K562 (cell line): Measurements from ENCODE around the gene SRBD1. TPM values are rescaled to one million over a fixed set of nuclear protein-coding genes. Genes with fewer than 3 reads are reported as not detected.

Experiments used
- ATAC-seq: fragments of 200-7000 bp; cut with Tn5 transposase; 3 replicates; pipeline ENCODE4 v1.9.1; 2020; ENCODE audit warnings: moderate library complexity
- BruUV-seq: library from RNA; stranded (reverse); fragments of 400-500 nt; replicated peaks from 2 replicates; lab custom pipeline; 2021; lab: Mats Ljungman, UMichigan
- CTCF ChIA-PET: fragments of 300-600 bp; formaldehyde crosslinking; extraction: SDS; loops from one replicate; lab custom pipeline; 2021; ENCODE audit warnings: low intra/inter-chr PET ratio; lab: Yijun Ruan, JAX
- POLR2A ChIA-PET: fragments of 300-600, 350-650 bp; sonication (Branson Sonifier 250); formaldehyde crosslinking; extraction: SDS; loops from one replicate; lab custom pipeline; 2021; ENCODE audit warnings: antibody characterized with exemption, inconsistent platforms; lab: Yijun Ruan, JAX
- DNase-seq, 4 experiments: peaks; one replicate each; pipeline versions ENCODE4 v3.0.0 to v3.0.0-alpha.2; 2011 to 2018; ENCODE audit warnings: low spot score in 3 of 4, mixed read lengths in 3 of 4; ENCODE audit errors: extremely low read depth in 1 of 4
- FAIRE-seq: peaks from 2 replicates; lab custom pipeline; 2011; peaks lifted over from hg19 to GRCh38; lab: Jason Lieb, UNC
- H2AFZ ChIP-seq: 2 replicates; pipeline ENCODE4 v1.6.0; 2011; ENCODE audit warnings: low read depth, low read length, control low read depth, inconsistent platforms
- H3K27ac ChIP-seq: fragments of 200-600 bp; 3 replicates; pipeline ENCODE4 v1.8.0; 2011; ENCODE audit warnings: low read depth, mild to moderate bottlenecking, control low read depth, inconsistent platforms, low read length, moderate library complexity, mixed read lengths; ENCODE audit errors: extremely low read depth
- H3K27me3 ChIP-seq, 2 experiments: fragments of 300-600 bp in 1 of 2; 2 replicates in 1 of 2; 3 replicates in 1 of 2; pipeline versions ENCODE4 v1.6.0 to v1.8.0; 2011; ENCODE audit warnings: inconsistent platforms in 2 of 2, low read length in 2 of 2, mild to moderate bottlenecking in 1 of 2, mixed read lengths in 1 of 2, moderate library complexity in 1 of 2; ENCODE audit not compliant: control insufficient read depth in 2 of 2, insufficient read depth in 2 of 2
- H3K36me3 ChIP-seq: fragments of 300-600 bp; 3 replicates; pipeline ENCODE4 v1.8.0; 2011; ENCODE audit warnings: mild to moderate bottlenecking, low read length, inconsistent platforms; ENCODE audit not compliant: control insufficient read depth, insufficient read depth
- H3K4me1 ChIP-seq, 2 experiments: fragments of 200-600 bp in 1 of 2; replicated peaks in 1 of 2; 2 replicates in 1 of 2; 3 replicates in 1 of 2; pipeline versions ENCODE4 v1.5.1 to v1.8.0; 2011; ENCODE audit warnings: inconsistent platforms in 2 of 2, low read length in 2 of 2, mild to moderate bottlenecking in 1 of 2, mixed read lengths in 1 of 2, moderate library complexity in 1 of 2; ENCODE audit not compliant: control insufficient read depth in 2 of 2, insufficient read depth in 2 of 2
- H3K4me2 ChIP-seq: 2 replicates; pipeline ENCODE4 v1.6.1; 2011; ENCODE audit warnings: low read length, control low read depth, inconsistent platforms, mixed read lengths; ENCODE audit not compliant: insufficient read depth
- H3K4me3 ChIP-seq: fragments of 200-600 bp; sonication (generic), shearing (Covaris generic); 2 replicates; pipeline ENCODE4 v1.5.1; 2016; ENCODE audit warnings: control low read depth, inconsistent platforms
- H3K79me2 ChIP-seq: fragments of 200-600 bp; 3 replicates; pipeline ENCODE4 v1.8.0; 2011; ENCODE audit warnings: low read length, inconsistent platforms; ENCODE audit not compliant: control insufficient read depth, insufficient read depth
- H3K9ac ChIP-seq, 2 experiments: 2 replicates each; pipeline versions ENCODE4 v1.6.0 to v1.6.1; 2011; ENCODE audit warnings: low read depth in 2 of 2, low read length in 2 of 2, control low read depth in 1 of 2, inconsistent platforms in 1 of 2, mild to moderate bottlenecking in 1 of 2, mixed read lengths in 1 of 2; ENCODE audit not compliant: insufficient read depth in 1 of 2
- H3K9me1 ChIP-seq: one replicate; pipeline ENCODE4 v1.6.0; 2011; ENCODE audit warnings: inconsistent platforms, mild to moderate bottlenecking, low read length, moderate library complexity; ENCODE audit not compliant: control insufficient read depth, insufficient read depth
- H3K9me3 ChIP-seq: replicated peaks from 2 replicates; pipeline ENCODE4 v1.5.1; 2011; ENCODE audit warnings: low read depth, low read length, inconsistent platforms; ENCODE audit not compliant: control insufficient read depth, insufficient read depth
- H4K20me1 ChIP-seq: replicated peaks from 2 replicates; pipeline ENCODE4 v1.6.1; 2011; ENCODE audit warnings: low read length, inconsistent platforms, mixed read lengths; ENCODE audit not compliant: control insufficient read depth, insufficient read depth
- BRCA1 ChIP-seq, 2 experiments: fragments of 450-650 bp in 1 of 2; sonication (generic) in 1 of 2; formaldehyde crosslinking in 1 of 2; IDR thresholded peaks; 2 replicates each; pipeline versions ENCODE4 v1.5.0 to v1.6.1; 2017 to 2020; ENCODE audit warnings: mild to moderate bottlenecking in 1 of 2, missing genetic modification reagents in 1 of 2
- CHD1 ChIP-seq: fragments of 200-600 bp; sonication (generic); IDR thresholded peaks from one replicate; pipeline ENCODE4 v1.6.1; 2012; ENCODE audit warnings: mild to moderate bottlenecking, moderate library complexity, low read length, inconsistent platforms
- HDGF ChIP-seq: fragments of 450-650 bp; IDR thresholded peaks from 2 replicates; pipeline ENCODE4 v1.6.1; 2016
- IRF2 ChIP-seq: sonication (generic); formaldehyde crosslinking; IDR thresholded peaks from 2 replicates; pipeline ENCODE4 v1.8.1; 2022; ENCODE audit warnings: mild to moderate bottlenecking, missing genetic modification reagents
- PHF20 ChIP-seq: fragments of 450-650 bp; IDR thresholded peaks from 2 replicates; pipeline ENCODE4 v1.6.1; 2018; ENCODE audit not compliant: partially characterized antibody
- PHTF2 ChIP-seq: fragments of 250-450 bp; sonication (Bioruptor Pico); IDR thresholded peaks from 2 replicates; pipeline ENCODE4 v1.5.0; 2021; ENCODE audit warnings: mild to moderate bottlenecking
- TBP ChIP-seq: optimal IDR thresholded peaks from 2 replicates; pipeline ENCODE3; 2011; ENCODE audit warnings: low read depth, low read length, improper control_type of control experiment
- TFAM ChIP-seq: fragments of 250-450 bp; sonication (Bioruptor Pico); conservative IDR thresholded peaks from 2 replicates; pipeline ENCODE4 v1.5.0; 2021; ENCODE audit warnings: mild to moderate bottlenecking, moderate library complexity
- TGIF2 ChIP-seq: sonication (generic); formaldehyde crosslinking; IDR thresholded peaks from 2 replicates; pipeline ENCODE4 v1.8.1; 2022; ENCODE audit warnings: mild to moderate bottlenecking, missing genetic modification reagents, moderate library complexity
- ZNF76 ChIP-seq: fragments of 250-450 bp; sonication (Bioruptor Pico); IDR thresholded peaks from 2 replicates; pipeline ENCODE4 v1.4.0; 2020; ENCODE audit warnings: mild to moderate bottlenecking, moderate library complexity, borderline replicate concordance
- WGBS: fragments of 100-300 bp; shearing (Covaris generic); methylation state at CpG from one replicate; pipeline ENCODE4 v1.1.6; 2016; ENCODE audit warnings: low coverage, mixed read lengths; ENCODE audit not compliant: insufficient coverage; ENCODE audit errors: missing lambda C conversion rate; 5-methylcytosine and 5-hydroxymethylcytosine counted together
- in situ Hi-C: fragments of 300-500 bp; cut with MboI; formaldehyde crosslinking; loops from 4 replicates; pipeline ENCODE4 v1.15.0; 2018; ENCODE audit warnings: inconsistent platforms, mixed read lengths
- intact Hi-C: fragments of 100-400 bp; cut with micrococcal nuclease; formaldehyde crosslinking; loops from 2 replicates; pipeline ENCODE4 v1.14.2; 2022
- polyA plus RNA-seq, 8 experiments: library from polyadenylated mRNA; depleted of rRNA in 4 of 8; stranded (reverse) in 5 of 8; unstranded in 3 of 8; fragments of >200 nt; fragmentation: Nextera tagmentation in 2 of 8; fragmentation: Illumina TruSeq in 1 of 8; extraction: Ambion mirVana in 2 of 8; extraction: Trizol in 1 of 8; gene quantifications; 2 replicates each; pipeline versions ENCODE4 v1.2.1 to v1.2.3, GENCODE V29; 2011 to 2014; ENCODE audit warnings: inconsistent platforms in 1 of 8, missing spikeins in 1 of 8
- total RNA-seq, 7 experiments: library from RNA; depleted of rRNA in 6 of 7; stranded (reverse); fragments of >200 nt in 6 of 7; fragmentation: Illumina TruSeq in 2 of 7; extraction: Trizol in 2 of 7; gene quantifications; 2 replicates each; pipeline versions ENCODE4 v1.2.1 to v1.2.3, GENCODE V29; 2011 to 2021; ENCODE audit warnings: low replicate concordance in 1 of 7
- TF ChIP-seq, protein P1 (sequence below), 2 experiments: fragments of 450-650 bp; IDR thresholded peaks; 2 replicates each; pipeline ENCODE4 v1.6.1; 2016; ENCODE audit warnings: mild to moderate bottlenecking in 2 of 2, borderline replicate concordance in 1 of 2, low read depth in 1 of 2, moderate library complexity in 1 of 2
- TF ChIP-seq, protein P2 (sequence below): sonication (generic); IDR thresholded peaks from 2 replicates; pipeline ENCODE4 v1.6.1; 2016
- TF ChIP-seq, protein P3 (sequence below): sonication (generic); formaldehyde crosslinking; IDR thresholded peaks from 2 replicates; pipeline ENCODE4 v1.8.1; 2023; ENCODE audit warnings: mild to moderate bottlenecking, missing genetic modification reagents

Gene SRBD1
- total and polyA plus RNA-seq, 9 of the 15 experiments (the other 6 are each of a cell fraction or from before 2014, with no cell fraction given): 6.9 to 23.2 (median 14.7) TPM

DNA sequence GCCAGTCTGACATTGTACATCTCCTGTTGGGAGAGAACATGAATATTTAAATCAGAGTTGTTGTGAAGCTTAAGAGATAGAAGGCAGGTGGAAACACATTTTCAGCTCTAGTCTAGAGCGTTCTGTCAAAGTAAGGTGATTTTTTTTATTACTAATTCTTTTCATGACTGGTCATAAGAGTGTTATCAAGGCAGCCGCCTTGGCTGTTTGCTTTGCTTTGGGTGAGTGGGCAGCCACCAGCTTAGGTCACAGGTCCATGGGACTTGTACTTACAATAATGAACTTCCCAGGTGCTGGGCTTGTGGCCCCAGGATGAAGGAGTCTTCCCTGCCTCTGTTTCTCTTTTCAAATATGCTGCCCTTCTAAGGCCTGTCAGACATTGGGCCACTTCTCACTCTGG is 256.3 kb downstream of the SRBD1 start:
- Histone ChIP-seq H4K20me1 (no peaks in the 10 kb centered on the region), H3K27ac (no peak overlapping the region), H3K4me1 (no peaks in the 10 kb centered on the region), H3K9ac (no peak overlapping the region), H3K9me3 (no peaks in the 10 kb centered on the region), H3K4me2 (no peak overlapping the region), H3K79me2 (no peaks in the 10 kb centered on the region), H3K4me3 (no peak overlapping the region), H3K27me3 (peaks cover 3 to 17% of the 10 kb centered on the region in 2 experiments; a peak in 3 of 5 replicates), H2AFZ (no peak overlapping the region), H3K9me1 (no peaks in the 10 kb centered on the region), H3K36me3 (no peaks in the 10 kb centered on the region)
- WGBS: 6% methylated on average over 2 of the region's 2 CpGs
- FAIRE-seq: no peak
- no peak for DNase-seq
- ATAC-seq: no peak
- BruUV-seq: no TSS peak
- in situ Hi-C loops (no loop called here), intact Hi-C loops (no loop called here)
- POLR2A ChIA-PET: no interaction called here
- CTCF ChIA-PET: no interaction called here
- no peak for TF ChIP-seq HDGF
- TF ChIP-seq, protein P1, sequence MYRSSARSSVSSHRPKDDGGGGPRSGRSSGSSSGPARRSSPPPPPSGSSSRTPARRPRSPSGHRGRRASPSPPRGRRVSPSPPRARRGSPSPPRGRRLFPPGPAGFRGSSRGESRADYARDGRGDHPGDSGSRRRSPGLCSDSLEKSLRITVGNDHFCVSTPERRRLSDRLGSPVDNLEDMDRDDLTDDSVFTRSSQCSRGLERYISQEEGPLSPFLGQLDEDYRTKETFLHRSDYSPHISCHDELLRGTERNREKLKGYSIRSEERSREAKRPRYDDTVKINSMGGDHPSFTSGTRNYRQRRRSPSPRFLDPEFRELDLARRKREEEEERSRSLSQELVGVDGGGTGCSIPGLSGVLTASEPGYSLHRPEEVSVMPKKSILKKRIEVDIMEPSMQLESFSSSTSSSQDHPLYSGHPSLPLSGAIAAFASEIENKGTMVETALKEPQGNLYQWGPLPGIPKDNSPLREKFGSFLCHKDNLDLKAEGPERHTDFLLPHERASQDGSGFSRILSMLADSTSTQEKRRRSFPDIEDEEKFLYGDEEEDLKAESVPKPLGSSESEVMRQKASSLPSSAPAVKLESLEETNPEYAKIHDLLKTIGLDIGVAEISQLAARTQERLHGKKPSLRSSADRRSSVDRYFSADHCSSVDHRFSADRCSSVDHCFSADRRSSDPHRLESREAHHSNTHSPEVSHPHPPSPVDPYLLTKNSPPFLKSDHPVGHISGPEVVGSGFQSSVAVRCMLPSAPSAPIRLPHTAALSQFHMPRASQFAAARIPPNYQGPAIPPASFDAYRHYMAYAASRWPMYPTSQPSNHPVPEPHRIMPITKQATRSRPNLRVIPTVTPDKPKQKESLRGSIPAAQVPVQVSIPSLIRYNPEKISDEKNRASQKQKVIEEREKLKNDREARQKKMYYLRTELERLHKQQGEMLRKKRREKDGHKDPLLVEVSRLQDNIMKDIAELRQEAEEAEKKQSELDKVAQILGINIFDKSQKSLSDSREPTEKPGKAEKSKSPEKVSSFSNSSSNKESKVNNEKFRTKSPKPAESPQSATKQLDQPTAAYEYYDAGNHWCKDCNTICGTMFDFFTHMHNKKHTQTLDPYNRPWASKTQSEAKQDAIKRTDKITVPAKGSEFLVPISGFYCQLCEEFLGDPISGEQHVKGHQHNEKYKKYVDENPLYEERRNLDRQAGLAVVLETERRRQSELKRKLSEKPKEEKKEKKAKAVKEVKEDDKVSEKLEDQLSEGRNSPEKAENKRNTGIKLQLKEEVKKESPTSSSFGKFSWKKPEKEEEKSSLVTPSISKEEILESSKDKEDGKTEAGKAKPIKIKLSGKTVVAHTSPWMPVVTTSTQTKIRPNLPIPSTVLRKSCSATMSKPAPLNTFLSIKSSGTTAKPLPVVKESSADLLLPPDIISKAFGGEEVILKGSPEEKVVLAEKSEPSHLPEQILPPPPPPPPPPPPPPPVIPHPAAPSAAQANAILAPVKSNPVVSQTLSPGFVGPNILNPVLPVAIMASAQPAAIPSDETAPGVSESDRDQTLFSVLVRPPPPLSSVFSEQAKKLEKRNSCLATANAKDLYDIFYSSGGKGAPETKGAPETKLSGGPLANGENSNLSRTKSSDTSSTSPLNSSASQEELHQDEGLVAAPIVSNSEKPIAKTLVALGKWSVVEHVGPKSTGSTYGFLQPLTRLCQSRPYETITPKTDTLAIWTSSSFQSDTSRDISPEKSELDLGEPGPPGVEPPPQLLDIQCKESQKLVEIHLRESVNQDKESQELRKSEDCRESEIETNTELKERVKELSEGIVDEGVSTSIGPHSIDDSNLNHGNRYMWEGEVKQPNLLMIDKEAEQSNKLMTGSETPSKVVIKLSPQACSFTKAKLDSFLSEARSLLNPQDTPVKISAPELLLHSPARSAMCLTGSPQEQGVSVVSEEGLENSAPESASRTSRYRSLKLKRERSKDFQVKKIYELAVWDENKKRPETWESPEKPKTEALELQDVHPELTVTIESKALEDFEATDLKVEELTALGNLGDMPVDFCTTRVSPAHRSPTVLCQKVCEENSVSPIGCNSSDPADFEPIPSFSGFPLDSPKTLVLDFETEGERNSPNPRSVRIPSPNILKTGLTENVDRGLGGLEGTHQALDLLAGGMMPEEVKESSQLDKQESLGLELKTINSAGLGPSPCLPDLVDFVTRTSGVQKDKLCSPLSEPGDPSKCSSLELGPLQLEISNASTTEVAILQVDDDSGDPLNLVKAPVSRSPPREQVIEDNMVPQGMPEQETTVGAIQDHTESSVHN (IDR thresholded peaks at IDR 0.05; ENCODE audit: borderline replicate concordance in 1 of 2, low read depth in 1 of 2): no peak
- TF ChIP-seq CHD1: no peak
- no peak for TF ChIP-seq ZNF76
- no peak for TF ChIP-seq TFAM (CRISPR knock-in tag)
- TF ChIP-seq IRF2 (CRISPR knock-in tag): no peak
- TF ChIP-seq BRCA1 (IDR thresholded peaks at IDR 0.05): no peak
- TF ChIP-seq BRCA1 (CRISPR knock-in tag; IDR thresholded peaks at IDR 0.05): no peak
- TF ChIP-seq PHF20: no peak
- no peak for TF ChIP-seq PHTF2 (CRISPR knock-in tag)
- no peak for TF ChIP-seq TBP
- TF ChIP-seq, protein P2, sequence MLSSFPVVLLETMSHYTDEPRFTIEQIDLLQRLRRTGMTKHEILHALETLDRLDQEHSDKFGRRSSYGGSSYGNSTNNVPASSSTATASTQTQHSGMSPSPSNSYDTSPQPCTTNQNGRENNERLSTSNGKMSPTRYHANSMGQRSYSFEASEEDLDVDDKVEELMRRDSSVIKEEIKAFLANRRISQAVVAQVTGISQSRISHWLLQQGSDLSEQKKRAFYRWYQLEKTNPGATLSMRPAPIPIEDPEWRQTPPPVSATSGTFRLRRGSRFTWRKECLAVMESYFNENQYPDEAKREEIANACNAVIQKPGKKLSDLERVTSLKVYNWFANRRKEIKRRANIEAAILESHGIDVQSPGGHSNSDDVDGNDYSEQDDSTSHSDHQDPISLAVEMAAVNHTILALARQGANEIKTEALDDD: no peak
- no peak for TF ChIP-seq TGIF2
- TF ChIP-seq, protein P3, sequence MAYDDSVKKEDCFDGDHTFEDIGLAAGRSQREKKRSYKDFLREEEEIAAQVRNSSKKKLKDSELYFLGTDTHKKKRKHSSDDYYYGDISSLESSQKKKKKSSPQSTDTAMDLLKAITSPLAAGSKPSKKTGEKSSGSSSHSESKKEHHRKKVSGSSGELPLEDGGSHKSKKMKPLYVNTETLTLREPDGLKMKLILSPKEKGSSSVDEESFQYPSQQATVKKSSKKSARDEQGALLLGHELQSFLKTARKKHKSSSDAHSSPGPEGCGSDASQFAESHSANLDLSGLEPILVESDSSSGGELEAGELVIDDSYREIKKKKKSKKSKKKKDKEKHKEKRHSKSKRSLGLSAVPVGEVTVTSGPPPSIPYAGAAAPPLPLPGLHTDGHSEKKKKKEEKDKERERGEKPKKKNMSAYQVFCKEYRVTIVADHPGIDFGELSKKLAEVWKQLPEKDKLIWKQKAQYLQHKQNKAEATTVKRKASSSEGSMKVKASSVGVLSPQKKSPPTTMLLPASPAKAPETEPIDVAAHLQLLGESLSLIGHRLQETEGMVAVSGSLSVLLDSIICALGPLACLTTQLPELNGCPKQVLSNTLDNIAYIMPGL (CRISPR knock-in tag): no peak
